Hepatic stellate cell (primary cell): ENCODE results near the gene SV2B.

Experiments
- DNase-seq: peaks from one replicate; pipeline ENCODE4 v3.0.0; 2011; ENCODE audit warnings: low spot score

Gene SV2B

DNA sequence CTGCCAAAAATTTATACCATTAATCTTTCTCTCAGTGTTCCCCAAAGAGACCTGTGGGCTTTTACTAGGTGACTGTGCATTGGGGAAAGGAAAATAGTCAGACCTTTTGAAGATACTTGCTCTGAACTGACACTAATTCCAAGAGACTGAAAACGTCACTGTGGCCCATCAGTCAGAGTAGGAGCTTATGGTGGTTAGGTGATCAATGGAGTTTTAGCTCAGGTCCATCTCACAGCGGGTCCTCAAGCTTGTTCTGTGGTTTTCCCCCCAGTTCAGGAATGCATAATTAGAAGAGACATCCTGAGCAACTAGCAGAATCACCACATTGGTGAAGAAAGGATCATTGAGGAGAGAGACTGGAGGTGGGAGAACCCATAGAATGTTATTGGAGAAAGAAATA is 134.7 kb downstream of the SV2B start:
- no peak for DNase-seq

DNA sequence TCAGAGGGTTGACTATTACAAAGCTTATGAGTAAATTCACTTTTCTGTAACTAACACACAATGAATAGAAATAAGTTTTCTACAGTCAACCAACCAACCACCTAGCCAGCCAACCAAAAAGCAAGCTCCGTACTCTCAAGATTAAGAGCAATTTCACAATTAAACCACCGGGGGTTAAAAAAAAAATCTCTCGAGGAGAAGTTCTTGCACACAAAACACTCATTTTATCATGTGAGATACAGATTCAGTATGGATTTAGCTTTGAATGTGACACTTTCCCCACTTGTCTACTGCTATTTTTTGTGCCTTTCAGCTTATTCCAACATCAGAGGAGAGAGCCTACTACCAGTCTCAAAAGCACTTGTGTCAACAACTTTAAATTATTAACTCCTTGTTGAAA is 135.3 kb downstream of the SV2B start:
- DNase-seq: no peak

DNA sequence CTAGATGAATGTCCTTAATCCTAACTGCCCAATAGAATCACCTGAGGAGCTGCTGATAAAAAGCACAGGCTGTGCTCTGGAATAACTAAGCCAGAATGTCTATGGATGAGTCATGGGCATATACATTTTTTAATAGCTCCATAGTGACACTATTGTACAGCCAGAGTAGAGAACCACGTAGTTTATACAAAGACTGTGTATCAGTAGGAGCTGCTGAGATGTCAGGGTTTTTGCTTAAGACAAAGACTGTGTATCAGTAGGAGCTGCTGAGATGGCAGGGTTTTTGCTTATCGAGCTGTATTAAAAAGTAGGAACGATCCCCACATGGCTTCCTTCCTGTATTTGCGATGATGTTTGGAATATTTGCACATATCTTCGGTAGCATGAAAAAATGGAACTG is 137.4 kb downstream of the SV2B start:
- no peak for DNase-seq

- no peak for DNase-seq
Observed at GRCh38 chr15:91238644-91239425, 138.8 kb downstream of the SV2B start.

DNA sequence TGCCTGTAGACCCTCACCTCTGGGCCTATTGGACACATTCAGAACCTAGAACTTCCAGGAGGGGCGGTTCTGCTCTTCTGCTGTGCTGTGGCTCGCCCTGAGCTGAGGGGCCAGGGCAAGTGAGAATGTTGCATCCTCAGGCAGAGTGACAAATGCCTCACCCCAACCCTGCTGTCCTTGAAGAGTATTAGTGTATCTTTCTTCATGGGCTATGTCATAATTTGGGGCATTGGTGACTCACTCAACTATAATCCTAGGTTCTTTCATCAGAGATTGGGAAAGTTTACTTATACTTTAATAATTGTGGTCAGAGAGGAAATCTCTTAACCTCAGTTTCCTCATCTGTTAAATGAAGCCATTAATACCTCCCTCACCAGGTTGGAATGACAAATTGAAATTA is 143.8 kb downstream of the SV2B start:
- no peak for DNase-seq

DNA sequence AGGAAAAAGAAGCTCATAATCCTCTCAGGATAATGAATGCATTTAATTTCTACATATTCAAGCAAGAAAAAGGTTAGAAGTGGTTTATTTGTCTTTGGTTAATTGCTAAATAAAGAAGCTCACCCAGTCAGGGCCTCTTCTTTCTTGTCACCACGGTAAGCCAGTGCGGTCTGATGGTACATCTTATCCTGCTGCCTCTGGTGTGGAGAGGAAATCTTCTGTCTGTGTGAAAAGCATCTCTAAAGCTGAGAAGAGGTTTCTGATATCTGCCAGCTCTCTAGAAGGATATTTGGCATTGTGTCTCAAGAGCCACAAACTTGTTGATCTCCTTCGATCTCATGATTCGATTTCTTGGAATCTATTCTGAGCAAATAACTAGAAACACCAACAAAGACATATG is 144.9 kb downstream of the SV2B start:
- DNase-seq: no peak

- DNase-seq: no peak
Observed at GRCh38 chr15:91246998-91247397, 146.9 kb downstream of the SV2B start.

DNA sequence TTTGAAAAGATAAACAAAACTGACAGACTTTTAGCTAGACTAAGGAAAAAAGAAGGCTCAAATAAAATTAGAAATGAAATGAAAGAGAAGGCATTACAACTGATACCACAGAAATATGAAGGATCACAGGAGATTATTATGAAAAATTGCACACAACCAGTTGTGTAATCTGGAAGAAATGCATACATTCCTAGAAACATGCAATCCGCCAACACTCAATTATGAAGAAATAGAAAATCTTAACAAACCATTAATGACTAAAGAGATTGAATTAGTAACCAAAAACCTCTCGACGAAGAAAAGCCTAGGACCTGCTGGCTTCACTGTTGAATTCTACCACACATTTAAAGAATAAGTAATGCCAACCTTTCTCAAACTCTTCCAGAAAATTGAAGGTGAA is 149.5 kb downstream of the SV2B start:
- DNase-seq: no peak

GRCh38 chr15:91252322-91252721 is 152.3 kb downstream of the SV2B start:
- DNase-seq: no peak

- no peak for DNase-seq
Observed at GRCh38 chr15:91252756-91253155, 152.7 kb downstream of the SV2B start.

DNA sequence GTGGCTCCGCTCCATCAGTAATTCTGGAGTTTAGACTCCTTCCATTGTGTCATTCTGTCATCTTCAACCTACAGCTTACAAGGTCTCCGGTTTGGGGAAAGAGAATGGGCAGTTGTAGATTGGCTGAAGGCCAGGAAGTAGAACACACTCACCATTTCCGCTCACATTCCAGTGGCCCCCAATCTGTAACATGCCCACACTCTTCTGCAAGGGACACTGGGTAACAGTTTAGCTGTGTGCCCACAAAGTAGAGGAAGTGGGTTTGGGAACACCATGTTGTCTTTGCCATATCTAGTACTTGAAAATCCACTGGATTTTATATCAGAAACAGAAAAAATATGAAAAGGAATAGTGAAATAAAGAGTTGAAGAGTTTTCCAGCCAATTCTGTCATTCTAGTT is 153.5 kb downstream of the SV2B start:
- DNase-seq: no peak

GRCh38 chr15:91254766-91255165 is 154.7 kb downstream of the SV2B start:
- no peak for DNase-seq

- DNase-seq: no peak
Observed at GRCh38 chr15:91255670-91256192, 155.7 kb downstream of the SV2B start.

GRCh38 chr15:91257746-91258414 is 157.8 kb downstream of the SV2B start:
- DNase-seq: no peak

GRCh38 chr15:91258415-91258759 is 158.3 kb downstream of the SV2B start:
- no peak for DNase-seq

DNA sequence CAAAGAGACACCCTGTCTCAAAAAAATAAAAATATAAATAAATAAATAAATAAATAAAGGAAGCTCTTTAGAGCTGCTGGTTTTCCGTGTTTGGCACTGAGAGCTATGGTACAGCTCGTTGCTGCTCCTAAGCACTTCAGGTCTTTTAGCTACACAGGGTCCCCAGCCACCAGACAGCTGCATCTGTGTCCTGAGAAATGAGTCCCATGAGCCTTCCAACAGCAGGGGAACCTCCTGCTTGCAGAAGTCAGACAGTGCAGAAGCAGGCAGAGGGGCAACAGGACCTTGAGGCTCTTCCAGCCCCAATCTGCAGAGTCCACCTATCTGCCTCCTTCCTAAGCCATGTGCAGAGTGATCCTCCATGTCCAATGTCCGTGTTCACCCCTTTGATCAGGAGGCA is 159.0 kb downstream of the SV2B start:
- DNase-seq: no peak

DNA sequence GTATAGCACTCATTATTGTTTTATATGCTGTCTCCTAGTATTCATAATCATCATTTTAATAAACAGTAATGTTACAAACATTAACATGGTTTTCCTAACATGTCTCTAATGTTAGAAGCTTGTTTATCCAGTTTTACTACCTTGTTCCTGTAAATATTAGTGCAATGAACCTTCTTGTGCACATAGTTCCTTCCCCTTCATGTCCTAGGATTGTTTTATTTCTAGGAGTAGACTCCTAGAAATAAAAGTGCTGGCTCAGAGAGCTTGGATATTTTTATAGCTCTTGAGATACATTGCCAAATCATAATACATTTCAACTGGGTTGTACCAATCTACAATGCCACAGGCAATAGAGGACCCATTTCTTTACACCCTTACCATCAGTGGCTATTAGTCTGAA is 161.3 kb downstream of the SV2B start:
- no peak for DNase-seq

GRCh38 chr15:91263632-91264531 is 163.8 kb downstream of the SV2B start:
- DNase-seq: peak; percentile 18

DNA sequence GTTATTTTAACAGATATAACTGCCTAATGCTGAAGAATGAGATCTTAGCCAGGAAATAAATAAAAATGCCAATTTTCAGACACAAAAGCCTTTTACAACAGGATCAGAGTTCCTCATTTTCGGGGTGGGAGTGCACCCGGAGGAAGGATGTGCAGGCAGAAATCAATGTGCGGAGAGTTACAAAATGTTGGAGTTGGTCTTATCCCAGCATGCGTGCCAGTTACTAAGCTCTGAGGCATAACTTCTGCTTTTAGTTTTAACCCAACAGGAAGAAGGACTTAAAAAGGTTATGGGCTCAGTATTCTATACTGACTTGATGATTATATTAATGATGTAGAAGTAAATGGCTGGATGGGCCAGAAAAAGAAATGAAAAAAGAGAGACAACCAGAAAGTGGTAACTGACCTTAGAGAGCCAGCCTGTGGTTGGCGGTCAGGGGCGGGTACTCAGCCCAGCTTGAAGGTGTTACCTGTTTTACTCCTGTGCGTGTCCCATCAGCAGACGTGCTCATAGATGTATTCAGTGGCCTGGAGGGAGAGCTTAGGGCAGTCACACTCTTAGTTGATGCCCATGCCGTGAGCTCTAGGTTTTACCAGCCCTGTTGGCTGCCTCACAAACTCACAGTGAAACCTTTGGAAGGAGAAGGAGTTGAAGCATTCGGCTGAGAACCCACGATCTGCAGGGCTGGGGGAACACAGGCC is 164.7 kb downstream of the SV2B start:
- no peak for DNase-seq

DNA sequence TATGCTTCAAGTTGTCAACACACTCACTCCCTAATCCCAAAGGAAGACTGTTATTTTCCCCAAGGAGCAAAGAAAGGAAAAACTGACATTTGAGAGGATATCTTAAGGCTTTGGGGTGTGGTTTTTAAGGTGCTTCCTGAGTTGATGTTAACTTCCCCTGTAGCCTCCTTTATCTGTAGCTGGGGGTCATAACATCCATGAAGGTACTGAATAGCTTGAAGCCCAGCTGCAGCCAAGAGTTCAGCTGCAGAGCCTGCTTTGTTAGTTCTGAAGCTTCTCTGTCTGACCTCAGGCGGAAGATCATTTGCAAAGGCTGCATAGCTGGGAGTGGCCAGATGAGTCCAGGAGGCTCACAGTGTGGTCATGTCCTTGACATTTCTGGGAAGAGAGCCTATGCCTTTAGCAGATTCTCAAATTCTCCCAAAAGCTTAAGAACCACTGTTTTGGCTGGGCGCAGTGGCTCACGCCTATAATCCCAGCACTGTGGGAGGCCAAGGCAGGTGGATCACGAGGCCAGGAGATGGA is 165.4 kb downstream of the SV2B start:
- no peak for DNase-seq

DNA sequence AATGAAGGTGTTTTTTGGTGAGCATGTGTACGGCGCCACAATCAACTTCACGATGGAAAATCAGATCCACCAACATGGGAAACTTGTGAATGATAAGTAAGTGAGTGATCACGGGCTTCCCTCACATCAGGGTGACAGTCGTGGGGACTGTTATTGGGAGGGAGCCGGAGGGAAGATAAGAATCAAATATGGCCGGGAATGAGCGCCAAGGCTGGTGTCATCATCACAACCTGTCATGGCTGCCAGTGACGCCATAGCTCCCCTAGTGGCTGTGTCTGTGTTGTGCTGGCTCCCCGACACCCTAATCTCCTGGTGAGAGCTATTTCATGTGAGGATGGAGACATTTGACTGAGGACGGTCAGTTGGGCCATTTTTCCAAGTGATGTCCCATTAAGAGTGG is 168.5 kb downstream of the SV2B start:
- DNase-seq: no peak

DNA sequence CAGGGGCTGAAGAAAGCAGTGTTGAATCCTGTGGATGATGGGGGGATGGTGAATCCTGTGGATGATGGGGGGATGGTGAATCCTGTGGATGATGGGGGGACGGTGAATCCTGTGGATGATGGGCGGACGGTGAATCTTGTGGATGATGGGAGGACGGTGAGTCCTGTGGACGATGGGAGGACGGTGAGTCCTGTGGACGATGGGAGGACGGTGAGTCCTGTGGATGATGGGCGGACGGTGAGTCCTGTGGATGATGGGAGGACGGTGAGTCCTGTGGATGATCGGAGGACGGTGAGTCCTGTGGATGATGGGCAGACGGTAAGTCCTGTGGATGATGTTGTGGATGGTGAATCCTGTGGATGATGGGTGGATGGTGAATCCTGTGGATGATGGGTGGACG is 170.7 kb downstream of the SV2B start:
- DNase-seq: no peak
